Astrocyte (in vitro differentiated cells and primary cell): ENCODE data around the gene AARS2.

ENCODE experiments used
- CTCF ChIP-seq: IDR thresholded peaks from 2 replicates; pipeline ENCODE4 v1.5.1; 2011; ENCODE audit warnings: low read depth, mild to moderate bottlenecking, inconsistent platforms, low read length, moderate library complexity; ENCODE audit not compliant: insufficient read depth
- EZH2 ChIP-seq: IDR thresholded peaks from 2 replicates; pipeline ENCODE4 v1.6.1; 2012; ENCODE audit warnings: mild to moderate bottlenecking, low read length, inconsistent platforms; ENCODE audit not compliant: insufficient read depth

- no peak for TF ChIP-seq EZH2
- TF ChIP-seq CTCF: no peak
Measured at GRCh38 chr6:44267252-44267651, 45.9 kb downstream of the AARS2 start.
